ENCODE results near the gene CACNA1C. TPM values are rescaled to one million over a fixed set of nuclear protein-coding genes. Genes with fewer than 3 reads are reported as not detected.

CACNA1C gene
- total RNA-seq, 2 experiments from 2014 or later = 0.04 TPM

GRCh38 chr12:2606186-2606910 is 553.6 kb downstream of the CACNA1C start:
- ChIA-PET CTCF (interaction anchor here (0.9 kb wide), 1 partner anchor 10 kb away, joined by 3 read pairs; no protein-coding TSS in a partner anchor), POLR2A (no interaction called here)

GRCh38 chr12:2607881-2608607 is 555.3 kb downstream of the CACNA1C start:
- CTCF ChIA-PET = no interaction called here

GRCh38 chr12:2608608-2608945 is 555.8 kb downstream of the CACNA1C start:
- CTCF ChIA-PET = no interaction called here
- POLR2A ChIA-PET = no interaction called here

More at GRCh38 chr12:2607881-2608607, 555.3 kb downstream of the CACNA1C start:
- POLR2A ChIA-PET = no interaction called here

GRCh38 chr12:2609020-2609419 is 556.2 kb downstream of the CACNA1C start:
- ChIA-PET POLR2A (no interaction called here), CTCF (no interaction called here)

- POLR2A ChIA-PET = no interaction called here
- CTCF ChIA-PET = no interaction called here
These were observed 557.6 kb downstream of the CACNA1C start for GRCh38 chr12:2610358-2610757.

GRCh38 chr12:2613326-2614073 is 560.7 kb downstream of the CACNA1C start:
- CTCF ChIA-PET = interaction anchor here (0.6 kb wide), 1 partner anchor 794 kb away, joined by 3 read pairs; no protein-coding TSS in a partner anchor
- POLR2A ChIA-PET = no interaction called here

GRCh38 chr12:2614341-2614740 is 561.6 kb downstream of the CACNA1C start:
- CTCF ChIA-PET = no interaction called here
- POLR2A ChIA-PET = no interaction called here

GRCh38 chr12:2615665-2616402 is 563.0 kb downstream of the CACNA1C start:
- CTCF ChIA-PET = interaction anchor here (0.6 kb wide), 1 partner anchor 14 kb away, joined by 3 read pairs; no protein-coding TSS in a partner anchor
- POLR2A ChIA-PET = interaction anchor here (0.6 kb wide), 1 partner anchor 872 kb away, joined by 3 read pairs; no protein-coding TSS in a partner anchor

- ChIA-PET POLR2A (no interaction called here), CTCF (interaction anchor here (1.0 kb wide), 1 partner anchor 11 kb away, joined by 3 read pairs; no protein-coding TSS in a partner anchor)
These were observed 564.0 kb downstream of the CACNA1C start for GRCh38 chr12:2616763-2617162.

- ChIA-PET CTCF (interaction anchor here (1.0 kb wide), 1 partner anchor 11 kb away, joined by 3 read pairs; no protein-coding TSS in a partner anchor), POLR2A (no interaction called here)
These were observed 564.6 kb downstream of the CACNA1C start for GRCh38 chr12:2617365-2617764.

GRCh38 chr12:2618291-2618995 is 565.7 kb downstream of the CACNA1C start:
- ChIA-PET CTCF (no interaction called here), POLR2A (no interaction called here)

- POLR2A ChIA-PET = no interaction called here
- CTCF ChIA-PET = no interaction called here
These were observed 566.3 kb downstream of the CACNA1C start for GRCh38 chr12:2619136-2619535.

- CTCF ChIA-PET = no interaction called here
- POLR2A ChIA-PET = no interaction called here
These were observed 569.7 kb downstream of the CACNA1C start for GRCh38 chr12:2622460-2622859.

GRCh38 chr12:2623472-2623871 is 570.7 kb downstream of the CACNA1C start:
- POLR2A ChIA-PET = no interaction called here

GRCh38 chr12:2624543-2625288 is 571.9 kb downstream of the CACNA1C start:
- ChIA-PET POLR2A (no interaction called here), CTCF (no interaction called here)

More at GRCh38 chr12:2623472-2623871, 570.7 kb downstream of the CACNA1C start:
- CTCF ChIA-PET = no interaction called here

GRCh38 chr12:2625289-2625612 is 572.5 kb downstream of the CACNA1C start:
- ChIA-PET POLR2A (no interaction called here), CTCF (no interaction called here)

GRCh38 chr12:2627076-2627834 is 574.5 kb downstream of the CACNA1C start:
- ChIA-PET POLR2A (no interaction called here), CTCF (no interaction called here)

GRCh38 chr12:2627835-2628191 is 575.0 kb downstream of the CACNA1C start:
- CTCF ChIA-PET = no interaction called here
- POLR2A ChIA-PET = no interaction called here
